ENCODE data around the gene CBX1.

DNA sequence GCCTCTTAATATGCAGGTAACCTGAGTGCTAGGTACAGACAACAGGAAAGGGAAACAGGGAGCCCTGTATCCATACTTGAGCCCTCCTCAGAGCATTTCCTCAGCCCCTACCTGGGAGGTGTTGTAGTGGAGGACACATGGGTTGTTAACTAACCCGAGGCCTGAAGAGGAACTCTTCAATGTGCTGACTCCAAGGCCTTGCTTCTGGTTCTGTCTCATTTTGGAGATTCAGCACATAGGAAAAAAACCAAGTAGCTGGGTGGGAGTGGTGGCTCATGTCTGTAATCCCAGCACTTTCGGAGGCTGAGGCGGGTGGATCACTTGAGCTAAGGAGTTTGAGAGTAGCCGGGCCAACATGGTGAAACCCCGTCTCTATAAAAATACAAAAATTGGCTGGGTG, 31.1 kb upstream of the CBX1 start:
- TF ChIP-seq, protein P1, sequence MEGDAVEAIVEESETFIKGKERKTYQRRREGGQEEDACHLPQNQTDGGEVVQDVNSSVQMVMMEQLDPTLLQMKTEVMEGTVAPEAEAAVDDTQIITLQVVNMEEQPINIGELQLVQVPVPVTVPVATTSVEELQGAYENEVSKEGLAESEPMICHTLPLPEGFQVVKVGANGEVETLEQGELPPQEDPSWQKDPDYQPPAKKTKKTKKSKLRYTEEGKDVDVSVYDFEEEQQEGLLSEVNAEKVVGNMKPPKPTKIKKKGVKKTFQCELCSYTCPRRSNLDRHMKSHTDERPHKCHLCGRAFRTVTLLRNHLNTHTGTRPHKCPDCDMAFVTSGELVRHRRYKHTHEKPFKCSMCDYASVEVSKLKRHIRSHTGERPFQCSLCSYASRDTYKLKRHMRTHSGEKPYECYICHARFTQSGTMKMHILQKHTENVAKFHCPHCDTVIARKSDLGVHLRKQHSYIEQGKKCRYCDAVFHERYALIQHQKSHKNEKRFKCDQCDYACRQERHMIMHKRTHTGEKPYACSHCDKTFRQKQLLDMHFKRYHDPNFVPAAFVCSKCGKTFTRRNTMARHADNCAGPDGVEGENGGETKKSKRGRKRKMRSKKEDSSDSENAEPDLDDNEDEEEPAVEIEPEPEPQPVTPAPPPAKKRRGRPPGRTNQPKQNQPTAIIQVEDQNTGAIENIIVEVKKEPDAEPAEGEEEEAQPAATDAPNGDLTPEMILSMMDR (IDR thresholded peaks at IDR 0.05) = no peak
- TF ChIP-seq EP300 (IDR thresholded peaks at IDR 0.05) (no peak), POLR2A (IDR thresholded peaks at IDR 0.05) (no peak)

Data from upper lobe of left lung (tissue), 4 donors.